GM21390 (cell line): ENCODE results near the gene TARM1.
A peak's percentile ranks its signal among the peaks of the same experiment; 100 is the strongest.

ENCODE experiments used
- ATAC-seq: cut with Tn5 transposase; IDR thresholded peaks from one replicate; pipeline ENCODE4 v1.9.1; 2021; ENCODE audit not compliant: unreplicated experiment

TARM1 gene

DNA sequence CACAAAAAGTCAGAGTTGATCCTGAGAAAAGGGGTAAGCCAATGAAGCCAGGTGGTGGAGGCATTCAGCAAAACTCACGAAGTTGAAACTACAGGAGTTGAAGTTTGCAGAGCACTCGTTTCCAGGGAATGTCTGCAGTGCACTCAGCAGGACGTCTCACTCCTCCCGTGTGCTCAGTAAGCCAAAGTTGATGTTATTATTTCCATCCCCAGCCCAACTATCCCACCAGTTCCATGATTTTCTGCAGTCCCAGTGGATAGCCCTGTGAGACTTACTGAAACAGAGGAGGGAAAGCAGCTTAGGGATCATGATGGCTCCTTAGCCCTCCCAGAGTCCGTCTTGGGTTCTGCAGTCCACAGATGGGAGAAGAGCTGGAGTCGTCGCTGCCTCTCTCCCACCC, at the start of gene TARM1:
Gene TARM1 (minus strand): TSS at position 334 of the 400 bp plus-strand sequence. CDS start 25 bp downstream, at position 309.
- no peak for ATAC-seq

DNA sequence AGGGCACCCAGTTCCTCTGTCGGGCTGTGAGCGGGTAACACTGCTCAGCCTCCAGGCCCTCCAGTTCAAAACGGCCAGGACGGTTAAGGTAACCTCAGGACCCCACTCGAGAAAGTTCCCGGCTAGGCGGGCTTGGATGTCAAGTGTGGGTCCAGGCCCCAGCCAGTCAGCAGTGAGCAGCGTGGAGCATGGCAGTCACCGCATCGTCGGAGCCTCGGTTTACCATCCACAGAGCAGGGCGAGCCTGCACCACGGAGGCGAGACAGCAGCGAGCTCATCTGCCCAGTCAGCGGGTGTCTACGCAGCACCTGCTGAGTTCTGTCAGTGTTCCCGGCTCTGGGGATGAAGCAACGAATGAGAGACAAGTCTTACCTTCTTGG, 48.4 kb upstream of the TARM1 start:
- no peak for ATAC-seq

DNA sequence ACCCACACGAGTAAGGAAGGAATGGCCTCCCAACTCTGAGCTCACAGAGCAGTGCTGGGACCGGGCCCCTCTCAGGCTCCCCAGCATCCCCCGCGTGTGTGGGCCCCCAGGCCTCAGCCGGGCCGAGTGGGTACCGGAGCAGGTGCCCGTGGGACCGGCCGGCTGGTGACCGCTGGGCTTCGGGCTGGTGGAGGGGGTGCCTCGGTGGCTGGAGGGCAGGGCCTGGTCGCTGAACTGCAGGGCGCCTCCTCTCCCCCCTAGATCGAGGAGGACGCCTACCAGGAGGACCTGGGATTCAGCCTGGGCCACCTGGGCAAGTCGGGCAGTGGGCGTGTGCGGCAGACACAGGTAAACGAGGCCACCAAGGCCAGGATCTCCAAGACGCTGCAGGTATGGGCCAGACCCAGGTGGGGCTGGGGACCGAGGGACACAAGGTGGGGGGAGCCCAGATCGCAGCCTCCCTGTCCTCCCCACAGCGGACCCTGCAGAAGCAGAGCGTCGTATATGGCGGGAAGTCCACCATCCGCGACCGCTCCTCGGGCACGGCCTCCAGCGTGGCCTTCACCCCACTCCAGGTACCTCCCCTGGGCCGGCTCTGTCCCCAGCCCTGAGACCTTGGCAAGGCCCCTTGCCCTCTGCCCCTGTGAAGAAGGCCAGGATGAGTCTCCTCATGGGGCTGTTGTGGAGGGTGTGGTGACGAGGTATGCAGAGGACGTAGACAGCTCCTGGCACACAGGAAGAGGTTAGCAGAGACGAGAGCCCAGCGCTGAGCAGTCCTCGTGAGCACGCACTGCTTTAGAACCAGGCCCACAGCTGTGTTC, 47.8 kb upstream of the TARM1 start:
- no peak for ATAC-seq

DNA sequence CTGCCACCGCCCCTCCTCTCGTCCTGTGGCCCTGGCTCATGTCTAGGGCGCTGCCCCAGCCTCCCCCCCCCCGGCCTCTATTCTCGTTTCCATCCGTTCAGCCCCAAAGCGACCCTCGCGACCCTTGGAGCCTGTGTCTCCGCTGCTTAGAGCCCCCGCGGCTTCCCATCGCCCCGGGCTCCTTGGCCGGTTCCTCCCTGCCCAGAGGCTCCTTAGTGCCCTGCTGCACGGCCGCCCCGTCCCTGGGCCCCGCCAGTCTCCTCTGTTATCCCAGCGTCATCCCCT, 47.2 kb upstream of the TARM1 start:
- ATAC-seq: no peak

DNA sequence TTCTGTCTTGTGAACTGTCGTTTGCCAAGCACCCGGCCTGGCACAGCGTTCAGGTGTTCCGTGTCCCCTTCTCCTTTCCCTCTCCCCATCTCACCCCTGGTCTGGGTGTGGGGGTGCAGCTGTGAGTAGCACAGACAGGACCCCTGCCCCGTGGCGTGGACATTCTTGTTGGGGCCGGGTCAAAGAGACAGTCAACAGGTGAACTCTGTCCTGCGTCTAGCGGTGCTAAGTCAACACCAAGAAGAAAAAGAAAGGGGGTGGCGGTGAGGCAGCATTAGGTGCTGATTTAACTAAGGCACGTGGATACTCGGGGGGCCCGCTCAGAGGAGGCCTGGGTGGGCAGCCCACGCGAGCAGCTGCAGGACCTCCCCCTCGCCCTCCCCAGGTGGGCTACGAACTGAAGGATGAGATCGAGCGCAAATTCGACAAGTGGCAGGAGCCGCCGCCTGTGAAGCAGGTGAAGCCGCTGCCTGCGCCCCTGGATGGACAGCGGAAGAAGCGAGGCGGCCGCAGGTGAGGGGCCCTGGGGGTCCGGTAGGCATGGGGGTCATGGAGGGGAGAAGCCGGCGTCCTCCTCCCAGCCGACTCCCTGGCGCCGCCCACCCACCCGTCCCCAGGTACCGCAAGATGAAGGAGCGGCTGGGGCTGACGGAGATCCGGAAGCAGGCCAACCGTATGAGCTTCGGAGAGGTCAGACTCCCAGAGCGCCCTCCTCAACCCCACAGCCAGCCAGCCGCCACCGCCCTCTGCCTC, 46.7 kb upstream of the TARM1 start:
- no peak for ATAC-seq

DNA sequence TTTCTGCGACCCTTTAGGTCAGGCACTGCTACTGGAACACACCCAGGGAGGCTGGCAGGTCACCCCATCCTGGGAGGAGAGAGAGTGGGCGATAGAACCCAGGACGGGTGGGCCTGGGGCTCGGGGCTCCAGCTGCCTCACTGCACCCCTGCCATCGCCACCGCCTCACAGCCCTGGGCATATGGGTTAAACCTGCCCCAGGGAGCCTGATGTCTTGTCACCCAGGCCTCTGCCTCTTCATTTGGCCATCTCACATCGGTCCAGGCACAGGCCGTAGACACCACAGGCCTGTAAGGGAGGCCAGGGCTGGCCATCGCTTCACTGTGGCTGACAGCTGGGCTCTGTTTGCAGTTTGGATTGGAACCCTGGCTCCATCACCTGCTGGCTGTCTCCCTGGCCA, 44.5 kb upstream of the TARM1 start:
- no peak for ATAC-seq

DNA sequence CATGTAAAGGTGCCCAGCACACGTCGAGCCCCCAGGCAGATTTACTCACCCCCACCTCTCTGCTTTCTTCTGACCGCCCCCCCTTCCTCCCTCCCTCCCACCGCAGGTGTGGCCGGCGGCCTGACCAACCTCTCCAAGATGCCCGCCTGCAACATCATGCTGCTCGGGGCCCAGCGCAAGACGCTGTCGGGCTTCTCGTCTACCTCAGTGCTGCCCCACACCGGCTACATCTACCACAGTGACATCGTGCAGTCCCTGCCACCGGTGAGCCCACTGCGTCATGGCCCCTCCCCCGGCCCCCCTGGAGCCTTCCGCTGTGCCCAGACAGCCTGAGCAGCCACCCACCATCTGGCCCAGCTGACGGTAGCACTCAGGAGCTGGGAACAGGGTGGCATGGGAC, 43.2 kb upstream of the TARM1 start:
- ATAC-seq: no peak

DNA sequence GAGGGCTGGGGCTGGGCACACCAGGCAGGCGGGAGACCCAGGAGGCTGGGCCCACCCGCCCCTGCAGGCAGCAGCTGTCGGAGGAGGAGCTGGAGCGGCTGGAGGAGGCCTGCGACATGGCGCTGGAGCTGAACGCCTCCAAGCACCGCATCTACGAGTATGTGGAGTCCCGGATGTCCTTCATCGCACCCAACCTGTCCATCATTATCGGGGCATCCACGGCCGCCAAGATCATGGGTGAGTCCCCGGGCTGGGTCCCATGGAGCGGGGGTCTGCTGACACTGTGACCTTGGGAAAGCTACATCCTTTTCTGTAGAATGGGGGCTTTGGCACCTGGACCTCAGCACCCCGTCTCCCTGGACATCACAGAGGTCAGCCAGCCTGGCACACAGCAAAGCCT, 42.5 kb upstream of the TARM1 start:
- no peak for ATAC-seq

DNA sequence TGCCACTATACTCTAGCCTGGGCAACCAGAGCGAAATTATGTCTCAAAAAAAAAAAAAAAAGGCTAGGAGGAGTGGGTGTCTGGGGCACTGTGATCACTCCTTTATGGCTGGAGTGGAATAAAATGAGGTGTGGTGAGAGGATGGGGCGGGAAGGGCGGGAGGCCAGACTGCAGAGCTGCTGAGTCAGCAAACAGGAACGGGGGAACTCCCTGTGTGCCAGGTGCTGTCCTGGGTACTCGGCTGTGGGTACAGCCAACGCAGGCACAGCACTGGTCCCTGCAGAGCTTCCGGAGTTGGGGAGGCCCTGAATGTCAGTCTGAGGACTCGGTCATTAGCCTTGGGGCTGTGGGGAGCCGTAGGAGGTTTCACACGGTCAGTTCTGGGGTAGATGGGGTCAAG, 40.1 kb upstream of the TARM1 start:
- no peak for ATAC-seq

DNA sequence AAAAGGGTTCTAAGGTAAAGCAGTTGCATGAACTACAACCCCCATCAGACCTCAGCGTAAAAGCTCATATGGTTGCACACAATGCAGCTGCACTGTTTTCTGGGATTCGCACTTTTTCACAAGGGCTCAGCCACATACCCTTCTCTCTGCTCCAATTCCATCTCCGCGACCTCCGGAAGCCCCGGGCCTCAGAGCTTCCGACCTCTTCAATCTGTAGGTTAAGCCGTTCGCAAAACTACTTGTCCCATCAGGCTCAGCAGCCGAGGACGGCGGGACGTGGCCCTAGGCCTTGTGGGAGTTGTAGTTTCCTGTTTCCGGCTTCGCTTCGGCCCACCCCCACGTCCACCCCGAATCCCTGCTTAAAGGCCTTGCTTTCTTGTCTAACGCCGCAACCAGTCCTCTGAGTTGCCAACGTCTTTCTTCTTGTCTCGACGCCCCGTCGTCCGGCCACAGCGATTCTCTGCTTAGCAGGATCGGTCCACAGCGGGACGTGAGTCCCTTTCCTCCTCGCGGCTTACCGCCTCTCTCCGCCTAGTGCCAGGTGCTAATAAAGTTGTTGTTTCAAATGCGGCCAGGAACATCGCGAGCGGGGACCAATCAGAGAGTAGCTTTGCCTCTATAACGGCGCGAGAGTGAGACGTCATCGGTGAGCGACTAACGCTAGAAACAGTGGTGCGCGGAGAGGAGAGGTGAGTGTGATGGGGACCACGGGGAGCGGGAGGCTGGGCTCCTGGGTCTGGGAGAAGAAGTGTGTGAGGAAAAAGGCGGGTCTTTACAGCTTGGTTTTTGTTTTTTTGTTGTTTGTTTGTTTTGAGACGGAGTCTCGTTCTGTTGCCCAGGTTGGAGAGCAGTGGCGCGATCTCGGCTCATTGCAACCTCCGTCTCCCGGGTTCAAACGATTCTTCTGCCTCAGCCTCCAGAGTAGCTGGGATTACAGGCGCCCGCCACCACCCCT, 34.2 kb upstream of the TARM1 start, which contains the start of the genes PRPF31 and TFPT:
Gene PRPF31 (plus strand): TSS at position 646 of the 955 bp plus-strand sequence. CDS start 2,525 bp downstream, outside the sequence.
Gene TFPT (minus strand): TSS at position 549 of the 955 bp plus-strand sequence. CDS start 388 bp downstream, at position 161.
- peak; percentile 77 for ATAC-seq

DNA sequence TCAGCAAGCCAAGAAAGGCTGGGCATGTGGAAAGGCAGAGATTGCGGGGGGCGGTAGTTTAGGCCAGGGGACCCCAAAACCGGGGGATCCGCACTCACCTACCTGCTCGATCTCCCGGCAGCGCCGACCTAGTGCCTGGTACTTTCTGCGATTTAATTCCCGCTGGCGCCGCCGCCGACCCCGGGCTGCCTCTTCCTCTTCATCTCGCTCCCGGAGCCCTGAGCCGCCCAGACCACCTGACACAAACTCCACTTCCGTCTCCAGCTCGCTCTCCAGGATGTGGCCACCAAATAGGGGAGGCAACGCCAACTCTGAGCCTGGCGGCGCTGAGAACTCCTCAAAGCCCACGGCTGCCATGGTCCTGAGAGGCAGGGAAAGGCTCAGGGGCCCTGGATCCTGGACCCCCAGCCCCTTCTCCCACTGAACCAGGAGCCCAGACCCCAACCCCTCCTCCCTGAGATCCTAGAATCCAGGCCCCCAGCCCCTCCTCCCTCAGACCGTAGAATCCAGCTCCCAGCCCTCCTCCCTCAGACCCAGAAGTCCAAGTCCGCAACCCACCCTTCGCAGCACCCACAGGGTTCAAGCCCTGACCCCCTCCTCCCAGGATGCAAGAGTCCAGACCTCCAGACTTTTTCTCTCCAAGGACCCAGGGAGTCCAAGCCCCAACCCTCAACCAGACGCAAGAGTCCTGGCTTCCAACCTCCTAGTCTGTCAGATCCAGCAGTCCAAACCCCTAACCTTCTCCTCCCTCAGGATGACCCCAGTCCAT, 33.4 kb upstream of the TARM1 start:
- ATAC-seq: no peak

DNA sequence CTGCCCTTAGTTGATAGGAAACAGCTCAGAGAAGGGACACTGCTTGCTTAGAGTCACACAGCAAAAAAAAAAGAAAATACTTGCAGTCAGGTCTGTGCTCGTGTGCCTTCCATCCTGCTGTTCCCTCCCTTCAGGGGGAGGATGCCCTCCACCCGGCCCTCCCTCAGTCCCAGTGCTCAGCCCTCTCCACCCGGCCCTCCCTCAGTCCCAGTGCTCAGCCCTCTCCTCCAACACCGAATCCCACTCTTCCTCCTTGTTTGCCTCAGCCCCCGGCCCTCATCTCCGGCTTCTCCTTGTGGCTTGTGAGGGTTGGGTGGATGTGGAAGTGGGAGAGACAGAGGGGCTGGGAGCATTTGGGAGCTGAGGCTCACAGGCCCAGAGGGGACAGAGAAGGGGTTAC, 28.5 kb upstream of the TARM1 start:
- ATAC-seq: no peak

DNA sequence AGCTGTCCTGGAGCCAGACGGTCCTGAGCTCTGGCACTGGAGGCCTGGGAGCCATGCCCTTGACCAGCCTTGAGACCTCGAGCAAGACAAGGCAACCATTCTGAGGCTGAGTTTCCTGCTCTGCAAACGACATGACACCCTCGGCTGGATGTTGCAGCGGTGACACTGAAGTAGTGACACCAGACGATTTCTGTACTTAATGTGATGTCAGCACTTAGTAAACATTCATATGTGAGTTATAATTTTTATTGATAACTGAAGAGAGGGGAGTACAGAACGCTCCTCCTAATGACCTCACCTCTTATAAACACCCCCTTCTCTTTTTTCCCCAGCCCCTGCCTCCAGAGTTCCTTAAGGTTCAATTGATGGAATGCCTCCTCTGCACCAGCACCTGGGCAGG, 27.3 kb upstream of the TARM1 start:
- ATAC-seq: no peak

DNA sequence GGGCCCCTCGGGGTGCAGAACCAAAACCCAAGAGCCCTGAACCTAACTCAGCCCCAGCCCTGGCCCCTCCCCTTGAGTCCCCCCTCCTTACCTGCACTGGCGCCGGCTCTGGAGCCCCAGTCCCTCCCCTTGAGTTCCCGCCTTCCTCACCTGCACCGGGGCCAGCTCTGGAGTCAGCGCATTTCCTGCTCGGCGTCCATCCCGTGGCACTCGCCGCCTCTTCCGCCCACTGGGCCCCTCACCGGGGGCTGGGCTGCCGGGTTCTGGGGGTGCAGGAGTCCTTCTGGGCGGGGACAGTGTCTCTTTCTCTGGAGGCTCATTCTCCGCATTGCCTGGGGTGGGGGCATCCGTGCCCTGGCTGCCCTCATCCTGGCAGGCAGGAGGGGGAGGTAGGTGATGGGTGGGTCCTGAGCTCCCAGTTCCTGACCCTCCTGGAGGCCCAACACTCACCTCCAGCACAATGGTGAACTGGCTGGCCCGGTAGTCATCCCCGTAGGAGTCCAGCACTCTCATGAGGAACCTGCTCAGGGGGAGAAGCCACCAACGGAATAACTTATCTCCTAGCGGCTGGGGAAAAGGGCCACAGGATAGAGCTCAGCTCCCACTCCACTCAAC, 26.8 kb upstream of the TARM1 start:
- ATAC-seq: no peak

DNA sequence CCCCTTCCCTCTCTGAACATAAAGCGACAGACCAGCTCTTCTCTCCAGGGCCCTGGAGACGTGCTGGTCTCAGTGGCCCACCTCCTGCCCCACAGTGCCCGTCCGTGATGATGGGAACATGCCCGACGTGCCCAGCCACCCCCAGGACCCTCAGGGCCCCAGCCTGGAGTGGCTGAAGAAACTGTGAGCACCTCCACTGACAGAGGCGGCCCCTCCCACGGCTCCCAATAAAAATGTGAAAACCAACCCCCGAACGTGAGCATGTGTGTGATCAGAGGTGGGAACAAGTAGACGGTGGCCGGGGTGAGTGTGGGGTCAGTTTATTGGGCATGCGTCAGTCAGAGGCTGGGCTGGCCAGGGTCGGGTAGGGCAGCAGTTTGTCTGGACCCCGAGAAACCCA, 25.6 kb upstream of the TARM1 start:
- ATAC-seq: no peak

DNA sequence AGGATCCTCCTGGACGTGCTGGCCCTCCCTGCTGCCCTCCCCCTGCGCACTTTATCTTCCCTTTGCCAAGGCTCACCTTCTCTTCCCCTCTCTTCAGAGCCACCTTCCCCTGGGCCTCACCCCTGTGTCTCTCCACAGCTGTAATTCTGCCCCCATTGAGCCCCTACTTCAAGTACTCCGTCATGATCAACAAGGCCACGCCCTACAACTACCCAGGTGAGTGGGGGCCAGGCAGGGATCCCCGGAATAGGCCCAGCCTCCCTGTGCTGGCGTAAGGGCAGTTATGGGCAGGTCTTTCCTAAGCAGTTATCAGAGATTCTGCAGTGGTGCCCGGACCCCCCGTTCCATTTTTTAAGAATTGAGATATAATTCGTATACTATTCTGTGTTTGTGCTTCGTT, 24.6 kb upstream of the TARM1 start:
- no peak for ATAC-seq

DNA sequence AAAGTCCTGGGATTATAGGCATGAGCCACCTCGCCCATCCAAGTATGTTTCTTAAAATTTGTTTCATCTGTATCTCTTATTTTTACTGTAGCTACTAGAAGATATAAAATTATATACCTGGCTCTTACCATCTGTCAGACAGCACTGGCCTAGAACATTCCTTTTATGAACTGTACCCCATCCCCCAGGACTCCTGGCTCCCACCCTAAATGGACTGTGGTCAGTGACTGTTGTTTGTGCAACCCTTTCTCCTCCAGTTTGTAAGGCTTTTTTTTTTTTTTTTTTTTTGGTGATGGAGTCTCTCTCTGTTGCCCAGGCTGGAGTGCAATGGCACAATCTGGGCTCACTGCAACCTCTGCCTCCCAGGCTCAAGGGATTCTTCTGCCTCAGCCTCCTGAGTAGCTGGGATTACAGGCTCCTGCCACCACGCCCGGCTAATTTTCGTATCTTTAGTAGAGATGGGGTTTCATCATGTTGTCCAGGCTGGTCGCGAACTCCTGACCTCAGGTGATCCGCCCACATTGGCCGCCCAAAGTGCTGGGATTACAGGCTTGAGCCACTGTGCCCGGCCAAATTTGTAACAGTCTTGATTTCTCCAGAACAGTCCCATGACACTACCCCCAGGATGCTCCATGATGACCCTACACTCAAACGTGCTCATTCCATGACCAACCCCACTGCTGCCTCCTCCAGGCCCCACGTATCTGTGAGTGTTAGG, 24.0 kb upstream of the TARM1 start:
- no peak for ATAC-seq

DNA sequence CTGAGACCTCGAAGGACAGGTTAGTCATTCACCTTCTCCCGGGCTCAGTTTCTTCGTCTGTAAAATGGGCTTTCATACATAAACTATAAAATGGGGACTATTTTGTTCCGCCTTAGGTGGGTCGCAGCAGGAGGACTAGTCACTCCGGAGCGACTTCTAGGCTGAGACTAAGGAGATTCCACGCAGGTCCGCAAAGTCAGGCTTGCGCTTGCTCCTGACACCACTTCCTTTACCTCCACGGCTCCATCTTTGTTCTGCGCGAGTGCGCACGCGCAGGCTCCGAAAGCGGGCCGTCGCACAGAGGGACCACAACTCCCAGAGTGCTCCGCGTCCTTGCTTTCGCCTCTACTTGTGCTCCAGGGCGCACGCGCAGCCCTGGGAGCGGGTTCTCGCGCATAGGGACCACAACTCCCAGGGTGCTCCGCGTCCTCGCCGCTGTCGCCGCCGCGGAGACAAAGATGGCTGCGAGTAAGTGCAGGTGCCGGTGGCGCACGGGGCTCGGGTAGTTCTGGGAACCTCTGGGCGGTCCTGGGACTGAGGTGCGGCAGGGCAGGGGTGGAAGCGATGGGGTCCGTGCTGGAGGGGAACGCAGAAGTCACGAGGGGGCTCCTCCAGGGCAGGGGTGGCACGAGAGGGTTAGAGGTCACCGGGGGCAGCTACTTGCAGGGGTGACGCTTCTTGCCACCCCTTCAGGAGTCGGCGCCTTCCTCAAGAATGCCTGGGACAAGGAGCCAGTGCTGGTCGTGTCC, 21.4 kb upstream of the TARM1 start, which contains the start of gene NDUFA3:
Gene NDUFA3 (plus strand): TSS at position 435 of the 749 bp plus-strand sequence. CDS start 24 bp downstream, at position 459.
- peak; percentile 95 for ATAC-seq

DNA sequence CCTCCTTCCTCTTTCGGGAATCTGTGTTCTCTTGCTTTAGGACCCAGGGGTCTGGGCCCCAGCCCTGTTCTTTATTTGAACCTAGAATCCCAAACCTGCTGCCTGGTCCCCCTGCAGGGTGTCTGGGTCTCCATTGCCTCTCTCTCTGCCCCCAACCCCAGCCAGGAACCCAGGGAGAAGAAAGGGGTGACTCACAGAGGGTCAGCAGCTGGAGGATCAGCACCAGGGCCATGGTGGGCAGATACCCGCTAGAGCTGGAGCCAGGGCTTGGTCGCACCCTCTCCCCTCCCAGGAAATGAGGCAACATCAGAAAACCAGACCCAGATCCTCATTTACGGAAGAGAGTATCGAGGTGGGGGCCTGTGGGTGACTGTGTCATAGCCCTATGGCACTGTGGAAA, 19.4 kb upstream of the TARM1 start, which contains the start of gene OSCAR:
Gene OSCAR (minus strand): TSS at position 243 of the 400 bp plus-strand sequence. CDS start 11 bp downstream, at position 232.
- ATAC-seq: no peak
